Thyroid gland (tissue), 4 donors: ENCODE data around the gene TRAPPC4. TPM values are rescaled to one million over a fixed set of nuclear protein-coding genes. Genes with fewer than 3 reads are reported as not detected.

Source experiments
- DNase-seq, 2 donors: peaks; one replicate each; pipeline ENCODE4 v3.0.0-alpha.2; 2019
- H3K27ac ChIP-seq, 3 donors: fragments of 200-600 bp; sonication (generic); 1 replicate in 2 of 3; 2 replicates in 1 of 3; pipeline ENCODE4 v1.5.1; 2016 to 2019; ENCODE audit warnings: mild to moderate bottlenecking in 1 of 3, moderate library complexity in 1 of 3
- H3K27me3 ChIP-seq: fragments of 200-600 bp; sonication (generic); one replicate; pipeline ENCODE4 v1.5.1; 2019
- H3K36me3 ChIP-seq, 2 donors: fragments of 200-600 bp; sonication (generic); one replicate each; pipeline ENCODE4 v1.5.1; 2016 to 2019
- H3K4me1 ChIP-seq, 2 donors: fragments of 200-600 bp; sonication (generic); one replicate each; pipeline ENCODE4 v1.5.1; 2017 to 2019
- H3K4me3 ChIP-seq, 3 donors: fragments of 200-600 bp; sonication (generic); replicated peaks in 1 of 3; 1 replicate in 2 of 3; 2 replicates in 1 of 3; pipeline ENCODE4 v1.5.1; 2016; ENCODE audit warnings: mild to moderate bottlenecking in 1 of 3
- H3K9me3 ChIP-seq: fragments of 200-600 bp; sonication (generic); one replicate; pipeline ENCODE4 v1.5.1; 2017
- CTCF ChIP-seq, 6 experiments: fragments of 200-600 bp in 3 of 6; fragments of 450-650 bp in 3 of 6; sonication (generic) in 3 of 6; IDR thresholded peaks; one replicate each; pipeline ENCODE4 v1.5.1; 2016 to 2019; ENCODE audit warnings: antibody characterized with exemption in 6 of 6, mild to moderate bottlenecking in 2 of 6, inconsistent platforms in 1 of 6, moderate library complexity in 1 of 6
- POLR2A ChIP-seq, 2 donors: fragments of 450-650 bp; IDR thresholded peaks; one replicate each; pipeline ENCODE4 v1.6.1; 2017; ENCODE audit warnings: antibody characterized with exemption in 2 of 2, mild to moderate bottlenecking in 2 of 2, moderate library complexity in 1 of 2
- WGBS, 2 donors: methylation state at CpG; one replicate each; pipeline ENCODE4 v1.1.5; 2017; 5-methylcytosine and 5-hydroxymethylcytosine counted together
- intact Hi-C: fragments of 100-400 bp; cut with DNase I; formaldehyde crosslinking; loops from one replicate; pipeline ENCODE4 v1.15.1; 2023
- total RNA-seq, 4 donors: library from RNA; depleted of rRNA; stranded (reverse); fragments of >200 nt; gene quantifications; one replicate each; pipeline ENCODE4 v1.2.3, GENCODE V29; 2016

Gene TRAPPC4
- total RNA-seq, 4 donors from 2014 or later: 42.1 to 70.0 (median 53.2) TPM

- TF ChIP-seq POLR2A (IDR thresholded peaks at IDR 0.05): no peak
- TF ChIP-seq CTCF (IDR thresholded peaks at IDR 0.05): no peak
- Histone ChIP-seq H3K27me3 (no peaks in the 10 kb centered on the region), H3K9me3 (no peaks in the 10 kb centered on the region), H3K4me3 (no peak overlapping the region), H3K27ac (no peak overlapping the region), H3K36me3 (peaks cover 18 to 33% of the 10 kb centered on the region in 2 donors), H3K4me1 (peaks cover 11 to 21% of the 10 kb centered on the region in 2 donors)
- intact Hi-C loops: no loop called here
- DNase-seq: no peak
These were observed 5.2 kb downstream of the TRAPPC4 start for GRCh38 chr11:119023741-119024140.

GRCh38 chr11:119024430-119025098 is 6.0 kb downstream of the TRAPPC4 start:
- H3K4me1 ChIP-seq: peaks cover 7 to 22% of the 10 kb centered on the region in 2 donors
- no peaks in the 10 kb centered on the region for H3K9me3 ChIP-seq
- TF ChIP-seq CTCF (IDR thresholded peaks at IDR 0.05) (no peak), POLR2A (IDR thresholded peaks at IDR 0.05) (no peak)
- 74 to 86% methylated on average over 14 to 15 of the region's 15 CpGs for WGBS, 2 donors
- H3K27me3 ChIP-seq: no peaks in the 10 kb centered on the region
- intact Hi-C loops: no loop called here
- H3K4me3 ChIP-seq: no peak overlapping the region
- H3K36me3 ChIP-seq: peaks cover 18 to 33% of the 10 kb centered on the region in 2 donors
- DNase-seq: no peak
- H3K27ac ChIP-seq: peak overlapping the region in 1 of 3 donors; percentile 13

GRCh38 chr11:119025099-119025473 is 6.5 kb downstream of the TRAPPC4 start:
- no peaks in the 10 kb centered on the region for H3K9me3 ChIP-seq
- TF ChIP-seq CTCF (IDR thresholded peaks at IDR 0.05) (no peak), POLR2A (IDR thresholded peaks at IDR 0.05) (no peak)
- WGBS, 2 donors: 80 to 83% methylated on average over 5 of the region's 5 CpGs
- no peak overlapping the region for H3K4me3 ChIP-seq
- peak overlapping the region in 1 of 3 donors; percentile 13 for H3K27ac ChIP-seq
- peaks cover 18 to 33% of the 10 kb centered on the region in 2 donors for H3K36me3 ChIP-seq
- no peaks in the 10 kb centered on the region for H3K27me3 ChIP-seq
- intact Hi-C loops: no loop called here
- H3K4me1 ChIP-seq: peaks cover 7 to 22% of the 10 kb centered on the region in 2 donors
- DNase-seq: no peak

- Histone ChIP-seq H3K4me1 (peaks cover 6 to 18% of the 10 kb centered on the region in 2 donors), H3K4me3 (no peak overlapping the region), H3K9me3 (no peaks in the 10 kb centered on the region), H3K27ac (no peak overlapping the region), H3K36me3 (peaks cover 18 to 33% of the 10 kb centered on the region in 2 donors), H3K27me3 (no peaks in the 10 kb centered on the region)
- intact Hi-C loops: no loop called here
- no peak for TF ChIP-seq POLR2A (IDR thresholded peaks at IDR 0.05)
- TF ChIP-seq CTCF (IDR thresholded peaks at IDR 0.05): no peak
- 88 to 90% methylated on average over 5 of the region's 5 CpGs for WGBS, 2 donors
- DNase-seq: no peak
These were observed 7.0 kb downstream of the TRAPPC4 start for GRCh38 chr11:119025541-119025940.

GRCh38 chr11:119025978-119026766 is 7.6 kb downstream of the TRAPPC4 start:
- H3K9me3 ChIP-seq: no peaks in the 10 kb centered on the region
- no peak for TF ChIP-seq CTCF (IDR thresholded peaks at IDR 0.05)
- TF ChIP-seq POLR2A (IDR thresholded peaks at IDR 0.05): no peak
- no peaks in the 10 kb centered on the region for H3K27me3 ChIP-seq
- DNase-seq: no peak
- H3K27ac ChIP-seq: no peak overlapping the region
- no peak overlapping the region for H3K4me3 ChIP-seq
- peaks cover 6 to 18% of the 10 kb centered on the region in 2 donors for H3K4me1 ChIP-seq
- 91 to 94% methylated on average over 13 of the region's 16 CpGs for WGBS, 2 donors
- intact Hi-C loops: no loop called here
- peaks cover 18 to 31% of the 10 kb centered on the region in 2 donors for H3K36me3 ChIP-seq
